ENCODE results near the gene ST3GAL4. TPM values are rescaled to one million over a fixed set of nuclear protein-coding genes. Genes with fewer than 3 reads are reported as not detected.

ST3GAL4 gene
- total and polyA plus RNA-seq, 7 donors: 43.1 to 336 (median 69.2) TPM

DNA sequence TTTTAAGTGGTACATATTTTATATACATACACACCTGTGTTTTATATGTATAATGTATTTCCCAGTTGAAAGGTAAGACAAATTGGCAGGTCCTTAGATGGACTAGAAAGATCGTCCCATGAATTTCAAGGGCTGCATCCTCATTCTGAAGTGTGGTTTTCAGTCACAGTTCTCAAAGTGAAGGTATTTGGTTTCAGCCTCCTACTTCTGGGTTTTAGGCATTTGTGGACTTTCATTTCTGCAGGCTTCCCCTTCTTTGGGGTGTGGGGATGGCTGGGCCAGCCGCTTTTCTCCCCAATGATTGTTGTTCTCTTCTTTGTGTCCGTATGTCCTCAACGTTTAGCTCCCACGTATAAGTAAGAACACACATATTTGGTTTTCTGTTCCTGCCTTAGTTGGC lies 41.7 kb upstream of the ST3GAL4 start:
- Histone ChIP-seq H3K4me3 (no peak overlapping the region), H3K36me3 (peaks cover 0 to 6% (median 0%) of the 10 kb centered on the region in 4 donors), H3K27me3 (no peaks in the 10 kb centered on the region), H3K4me1 (peaks cover 0 to 29% (median 27%) of the 10 kb centered on the region in 4 donors), H3K9me3 (no peaks in the 10 kb centered on the region), H3K27ac (no peak overlapping the region)
- DNase-seq: no peak
- 89 to 95% methylated on average over 5 of the region's 5 CpGs for WGBS, 2 donors
- TF ChIP-seq EP300 (IDR thresholded peaks at IDR 0.05) (no peak), POLR2AphosphoS5 (IDR thresholded peaks at IDR 0.05) (no peak)
- TF ChIP-seq, protein P1, sequence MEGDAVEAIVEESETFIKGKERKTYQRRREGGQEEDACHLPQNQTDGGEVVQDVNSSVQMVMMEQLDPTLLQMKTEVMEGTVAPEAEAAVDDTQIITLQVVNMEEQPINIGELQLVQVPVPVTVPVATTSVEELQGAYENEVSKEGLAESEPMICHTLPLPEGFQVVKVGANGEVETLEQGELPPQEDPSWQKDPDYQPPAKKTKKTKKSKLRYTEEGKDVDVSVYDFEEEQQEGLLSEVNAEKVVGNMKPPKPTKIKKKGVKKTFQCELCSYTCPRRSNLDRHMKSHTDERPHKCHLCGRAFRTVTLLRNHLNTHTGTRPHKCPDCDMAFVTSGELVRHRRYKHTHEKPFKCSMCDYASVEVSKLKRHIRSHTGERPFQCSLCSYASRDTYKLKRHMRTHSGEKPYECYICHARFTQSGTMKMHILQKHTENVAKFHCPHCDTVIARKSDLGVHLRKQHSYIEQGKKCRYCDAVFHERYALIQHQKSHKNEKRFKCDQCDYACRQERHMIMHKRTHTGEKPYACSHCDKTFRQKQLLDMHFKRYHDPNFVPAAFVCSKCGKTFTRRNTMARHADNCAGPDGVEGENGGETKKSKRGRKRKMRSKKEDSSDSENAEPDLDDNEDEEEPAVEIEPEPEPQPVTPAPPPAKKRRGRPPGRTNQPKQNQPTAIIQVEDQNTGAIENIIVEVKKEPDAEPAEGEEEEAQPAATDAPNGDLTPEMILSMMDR (IDR thresholded peaks at IDR 0.05): no peak
- intact Hi-C loops (cut with DNase I): loop anchor here (5.0 kb wide), 1 partner anchor 103 kb away; no protein-coding TSS in a partner anchor

DNA sequence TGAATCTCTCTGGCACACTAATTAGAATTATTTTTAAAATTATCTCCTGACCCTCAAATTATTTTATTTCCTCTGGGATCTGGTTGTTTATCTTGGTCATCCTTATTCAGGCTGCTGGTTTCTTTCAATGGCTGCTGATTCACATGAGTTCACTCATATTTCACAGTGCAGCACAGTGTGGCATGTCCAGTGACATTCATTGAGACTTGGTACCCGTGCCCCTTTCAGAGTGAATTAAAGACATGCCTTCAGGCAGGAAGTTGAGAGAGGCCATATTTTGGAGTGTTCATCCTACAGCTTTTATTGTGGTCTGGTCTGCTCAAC lies 38.1 kb upstream of the ST3GAL4 start:
- Histone ChIP-seq H3K9me3 (no peaks in the 10 kb centered on the region), H3K4me1 (peaks cover 0 to 28% (median 26%) of the 10 kb centered on the region in 4 donors), H3K27me3 (no peaks in the 10 kb centered on the region), H3K27ac (peak overlapping the region; percentile 80 to 87 (median 84)), H3K4me3 (peak overlapping the region in 1 of 4 donors; percentile 24), H3K36me3 (peaks cover 0 to 6% (median 0%) of the 10 kb centered on the region in 4 donors)
- intact Hi-C loops (cut with DNase I): no loop called here
- DNase-seq: no peak
- 24 to 77% methylated on average over 1 of the region's 1 CpG for WGBS, 2 donors
- TF ChIP-seq POLR2AphosphoS5 (IDR thresholded peaks at IDR 0.05) (no peak), EP300 (IDR thresholded peaks at IDR 0.05) (no peak), POLR2A (IDR thresholded peaks at IDR 0.05) (no peak)
- TF ChIP-seq, protein P1 (IDR thresholded peaks at IDR 0.05): no peak

DNA sequence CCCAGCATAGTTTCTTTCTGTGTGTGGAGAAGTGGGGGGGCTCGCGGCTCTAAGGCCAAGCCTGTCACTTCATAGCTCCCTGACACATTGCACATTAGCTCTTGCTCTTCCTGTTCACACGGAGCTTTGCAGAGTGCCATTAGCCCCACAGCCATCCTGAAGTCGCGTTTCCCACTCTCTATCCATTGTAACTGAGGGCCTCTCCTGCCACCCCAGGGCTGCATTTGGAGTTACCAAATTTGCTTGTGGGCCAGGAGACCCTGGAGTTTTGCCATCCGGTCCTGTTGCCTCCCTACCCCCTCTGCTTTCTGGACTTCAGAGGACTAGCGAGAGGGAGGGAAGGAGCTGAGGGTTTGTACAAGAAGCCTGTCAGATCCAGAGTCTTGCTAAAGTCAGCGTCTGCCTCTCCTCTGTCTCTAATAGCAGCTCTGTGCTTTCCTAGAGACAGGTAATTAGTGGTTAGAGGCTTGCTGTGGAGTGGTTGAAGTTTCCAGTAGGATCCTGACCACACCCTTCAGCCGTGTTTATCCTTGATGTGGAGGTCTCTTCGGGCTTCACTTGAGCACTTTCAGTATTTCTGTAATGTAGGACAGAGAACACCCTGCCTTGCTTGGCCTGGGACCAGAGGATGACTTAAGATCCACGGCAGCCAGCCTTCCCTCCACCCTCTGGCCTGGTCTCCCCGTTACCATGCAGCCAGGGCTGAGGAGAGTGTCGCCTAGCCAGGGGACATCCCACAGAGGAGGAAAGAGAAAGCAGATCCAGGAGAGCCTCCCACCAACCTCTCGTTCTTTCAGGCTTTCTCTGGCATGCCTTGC lies 37.5 kb upstream of the ST3GAL4 start:
- peak; percentile 93 for DNase-seq
- Histone ChIP-seq H3K4me1 (peaks cover 0 to 28% (median 26%) of the 10 kb centered on the region in 4 donors), H3K27ac (peak overlapping the region; percentile 80 to 87 (median 84)), H3K9me3 (no peaks in the 10 kb centered on the region), H3K27me3 (no peaks in the 10 kb centered on the region), H3K36me3 (peaks cover 0 to 6% (median 0%) of the 10 kb centered on the region in 4 donors), H3K4me3 (peak overlapping the region in 3 of 4 donors; percentile 20 to 25 (median 24))
- intact Hi-C loops (cut with DNase I): no loop called here
- TF ChIP-seq POLR2A (IDR thresholded peaks at IDR 0.05): no peak
- peak in 2 of 4 donors; percentile 24 to 26 for TF ChIP-seq POLR2AphosphoS5 (IDR thresholded peaks at IDR 0.05)
- WGBS, 2 donors: 47 to 64% methylated on average over 14 of the region's 14 CpGs

DNA sequence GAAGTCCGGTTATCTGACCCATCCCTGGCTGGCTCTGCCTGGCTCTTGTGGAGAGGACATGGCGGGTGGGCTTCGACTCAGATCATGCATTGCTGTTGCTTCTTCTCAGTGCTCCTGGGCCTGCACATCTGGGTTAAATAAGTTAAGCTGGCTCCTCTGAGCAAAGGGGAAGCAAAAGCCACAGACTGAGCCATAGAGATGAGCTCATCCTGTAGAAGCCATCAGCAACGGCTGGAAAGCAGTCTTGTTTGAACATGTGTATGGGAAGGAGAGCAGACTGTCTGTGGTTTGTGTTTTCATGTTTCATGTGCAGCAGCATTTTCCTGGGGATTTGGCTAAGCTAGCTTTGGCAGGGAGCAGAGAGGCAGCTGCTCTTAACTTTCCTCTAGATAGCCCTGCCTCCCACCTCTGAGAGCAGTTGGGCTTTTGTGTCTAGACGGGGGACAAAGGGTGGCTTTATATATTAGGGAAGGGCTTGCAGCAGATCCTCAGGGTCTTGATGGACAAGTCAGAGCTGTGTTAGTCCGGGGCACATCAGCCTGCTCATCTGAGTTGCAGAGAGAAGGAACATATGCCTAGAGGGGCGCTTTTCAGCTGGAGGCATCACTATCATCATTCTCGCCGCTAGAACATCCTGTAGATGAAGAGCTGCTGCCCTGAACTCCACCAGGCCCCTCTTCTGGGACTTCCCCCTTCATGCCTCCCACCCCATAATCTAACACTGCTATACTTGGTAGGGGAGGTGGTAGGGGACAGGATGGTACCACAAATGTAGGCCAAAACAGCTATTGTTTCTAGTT lies 36.7 kb upstream of the ST3GAL4 start:
- peak; percentile 80 for DNase-seq
- intact Hi-C loops (cut with DNase I): no loop called here
- WGBS, 2 donors: 46 to 80% methylated on average over 9 of the region's 9 CpGs

More for the DNA sequence above, 36.7 kb upstream of the ST3GAL4 start:
- TF ChIP-seq, protein P1 (IDR thresholded peaks at IDR 0.05): no peak
- peak in 1 of 4 donors; percentile 20 for TF ChIP-seq POLR2AphosphoS5 (IDR thresholded peaks at IDR 0.05)
- Histone ChIP-seq H3K9me3 (no peaks in the 10 kb centered on the region), H3K36me3 (peaks cover 0 to 5% (median 0%) of the 10 kb centered on the region in 4 donors), H3K4me3 (peak overlapping the region in 3 of 4 donors; percentile 20 to 25 (median 24)), H3K27me3 (no peaks in the 10 kb centered on the region), H3K4me1 (peaks cover 0 to 28% (median 26%) of the 10 kb centered on the region in 4 donors), H3K27ac (peak overlapping the region; percentile 80 to 87 (median 84))

Measured in sigmoid colon (tissue), 7 donors.